NCI-H187 (cell line): ENCODE data around the gene ADGRL1.
"Not testable (repeated sequence)": the region's sequence is repeated elsewhere in the genome, so short reads cannot be mapped to it uniquely, and the experiment has no call there.

Source experiments
- DNase-seq, 2 experiments: peaks; one replicate each; lab custom pipeline; 2025; lab: John Stamatoyannopoulos, UW

Gene ADGRL1

DNA sequence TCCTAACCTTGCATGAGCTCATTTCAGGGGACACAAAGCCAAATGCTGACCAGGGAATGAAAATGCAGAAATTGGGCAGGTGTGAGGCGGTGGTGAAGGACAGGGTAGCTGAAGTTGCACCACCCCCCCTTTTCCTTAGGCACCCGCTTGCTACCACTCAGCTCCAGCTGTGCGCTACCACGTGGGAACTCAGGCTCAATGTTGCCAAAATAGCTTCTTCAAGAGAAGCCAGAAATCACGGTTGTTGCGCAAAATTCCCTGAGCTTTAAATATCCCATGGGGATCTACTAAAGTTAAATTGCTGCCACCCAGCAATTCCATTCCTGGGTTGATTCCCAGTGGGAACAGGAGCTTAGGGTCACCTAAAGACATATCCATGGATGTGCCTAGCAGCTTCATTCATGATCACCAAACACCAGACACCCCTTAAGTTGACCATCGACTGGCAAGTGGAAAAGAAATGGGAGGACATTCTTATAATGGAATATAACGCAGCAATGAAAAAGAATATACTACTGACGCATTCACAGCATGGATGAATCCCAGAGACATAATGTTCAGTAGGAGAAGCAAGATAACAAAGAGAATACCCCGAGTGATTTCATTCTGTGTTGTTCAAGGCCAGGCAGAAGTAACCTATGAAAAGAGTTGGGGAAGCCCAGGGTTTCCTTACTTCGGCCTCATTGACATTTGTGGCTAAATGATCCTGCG lies 12.8 kb upstream of the ADGRL1 start:
- no peak for DNase-seq

DNA sequence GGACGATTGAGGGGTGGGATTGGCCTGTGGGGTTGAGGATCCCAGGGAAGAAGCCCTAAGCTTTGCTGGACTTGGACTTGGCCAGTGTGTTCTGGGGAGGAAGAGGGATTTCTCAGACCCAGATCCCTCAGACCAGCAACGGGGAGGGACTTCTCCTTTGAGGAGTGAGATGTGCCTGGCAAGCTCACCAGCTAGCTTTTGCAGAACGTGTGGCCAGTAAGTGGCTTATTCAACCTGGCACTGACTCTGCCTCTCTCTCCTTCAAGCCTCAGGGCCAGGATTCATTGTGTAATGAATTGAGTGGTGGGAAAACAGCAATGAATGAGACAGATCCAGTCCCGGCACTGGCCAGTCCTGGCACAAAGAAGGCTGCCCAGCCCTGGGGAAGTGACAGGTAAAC lies 11.9 kb upstream of the ADGRL1 start:
- DNase-seq, result not testable (repeated sequence)

DNA sequence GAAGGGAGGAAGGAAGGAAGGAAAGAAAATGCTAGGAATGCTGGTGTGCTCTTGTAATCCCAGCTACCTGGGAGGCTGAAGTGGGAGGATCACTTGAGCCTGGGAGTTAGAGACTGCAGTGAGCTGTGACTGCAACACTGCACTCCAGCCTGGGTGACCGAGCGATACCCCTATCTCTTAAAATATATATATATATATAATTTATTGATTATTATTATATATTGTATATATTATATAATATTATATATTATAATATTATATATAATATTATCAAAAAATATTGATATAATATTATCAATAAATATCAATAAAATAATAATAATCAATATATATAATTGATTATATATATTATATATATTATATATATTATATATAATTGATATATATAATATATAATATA lies 8.6 kb upstream of the ADGRL1 start:
- DNase-seq, result no peak

DNA sequence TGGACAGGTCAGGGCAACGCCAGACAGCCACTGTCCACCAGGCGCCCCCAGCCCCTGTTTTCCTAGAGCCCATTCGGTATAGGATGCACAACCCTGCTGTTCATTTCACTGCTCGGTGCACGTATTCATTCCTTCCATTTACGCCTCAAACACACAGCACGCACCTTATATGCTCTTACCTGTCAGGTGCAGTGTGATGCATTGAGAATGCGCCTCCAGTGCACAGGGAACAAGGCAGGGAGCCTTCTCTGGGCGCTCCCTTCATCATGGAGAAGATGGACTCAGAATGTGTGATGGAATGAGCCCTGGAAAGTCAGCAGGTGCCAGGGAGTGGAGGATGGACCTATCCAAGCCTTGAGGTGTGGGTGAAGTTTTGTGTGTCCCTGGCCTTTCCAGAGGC lies 4.2 kb upstream of the ADGRL1 start:
- not testable (repeated sequence) for DNase-seq

DNA sequence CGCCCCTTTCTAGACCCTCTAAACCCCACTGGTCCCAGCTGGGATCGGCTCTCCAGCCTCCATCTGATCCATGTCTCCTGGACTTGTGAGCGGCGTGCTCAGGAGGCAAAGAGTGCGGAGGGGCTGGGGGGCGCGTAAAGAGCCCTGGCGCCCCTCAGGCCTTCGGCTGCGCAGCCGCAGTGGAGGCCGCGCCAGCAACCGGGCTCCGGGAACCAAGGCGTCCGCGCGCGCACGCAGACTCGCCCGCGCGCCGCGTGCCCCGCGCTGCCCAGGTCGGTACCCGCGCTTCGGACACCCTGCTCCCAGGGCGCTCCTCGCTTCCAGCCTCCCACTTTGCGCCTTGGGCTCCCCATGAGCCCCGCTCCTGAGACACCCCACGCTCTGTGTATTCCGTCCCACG lies 3.4 kb upstream of the ADGRL1 start:
- DNase-seq, result not testable (repeated sequence)

DNA sequence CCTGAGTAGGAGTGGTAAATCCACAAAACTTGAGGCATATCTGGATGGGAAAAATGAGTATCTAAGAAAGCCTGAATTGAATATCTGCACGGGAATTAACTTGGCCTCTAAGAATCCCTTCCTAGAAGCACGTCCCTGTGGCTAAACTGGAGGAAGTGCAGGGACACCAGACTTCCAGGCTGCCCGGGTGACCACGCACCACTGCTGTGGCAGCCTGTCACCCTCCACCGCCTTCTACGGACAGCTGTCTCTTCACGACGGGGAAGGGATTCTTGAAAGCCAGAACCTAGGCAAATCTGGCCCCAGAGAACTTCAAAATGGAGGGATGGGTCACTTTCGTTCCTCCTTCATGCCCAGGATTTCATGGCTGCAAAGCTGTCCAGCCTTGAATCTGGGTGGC lies 2.5 kb upstream of the ADGRL1 start:
- not testable (repeated sequence) for DNase-seq

DNA sequence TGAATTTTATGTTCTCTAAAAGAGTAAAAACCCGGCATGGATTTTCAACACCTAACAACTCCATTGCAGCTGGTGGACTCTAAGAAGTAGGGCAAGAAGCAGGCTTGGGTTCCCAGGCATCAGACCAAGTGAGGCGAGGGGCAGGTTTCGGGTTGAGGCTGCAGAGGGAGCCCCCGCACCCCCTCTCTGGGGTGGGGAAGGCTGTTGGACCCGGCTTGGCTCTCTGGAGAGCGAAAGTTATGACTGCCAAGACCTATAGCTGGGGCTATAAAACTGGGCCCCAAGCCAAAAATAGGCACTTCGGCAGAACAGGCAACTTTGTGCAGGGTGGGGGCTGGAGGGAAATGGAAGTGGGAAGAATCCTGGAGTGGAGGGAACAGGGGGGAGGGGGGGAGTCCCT lies 1.8 kb upstream of the ADGRL1 start:
- DNase-seq, result not testable (repeated sequence)

DNA sequence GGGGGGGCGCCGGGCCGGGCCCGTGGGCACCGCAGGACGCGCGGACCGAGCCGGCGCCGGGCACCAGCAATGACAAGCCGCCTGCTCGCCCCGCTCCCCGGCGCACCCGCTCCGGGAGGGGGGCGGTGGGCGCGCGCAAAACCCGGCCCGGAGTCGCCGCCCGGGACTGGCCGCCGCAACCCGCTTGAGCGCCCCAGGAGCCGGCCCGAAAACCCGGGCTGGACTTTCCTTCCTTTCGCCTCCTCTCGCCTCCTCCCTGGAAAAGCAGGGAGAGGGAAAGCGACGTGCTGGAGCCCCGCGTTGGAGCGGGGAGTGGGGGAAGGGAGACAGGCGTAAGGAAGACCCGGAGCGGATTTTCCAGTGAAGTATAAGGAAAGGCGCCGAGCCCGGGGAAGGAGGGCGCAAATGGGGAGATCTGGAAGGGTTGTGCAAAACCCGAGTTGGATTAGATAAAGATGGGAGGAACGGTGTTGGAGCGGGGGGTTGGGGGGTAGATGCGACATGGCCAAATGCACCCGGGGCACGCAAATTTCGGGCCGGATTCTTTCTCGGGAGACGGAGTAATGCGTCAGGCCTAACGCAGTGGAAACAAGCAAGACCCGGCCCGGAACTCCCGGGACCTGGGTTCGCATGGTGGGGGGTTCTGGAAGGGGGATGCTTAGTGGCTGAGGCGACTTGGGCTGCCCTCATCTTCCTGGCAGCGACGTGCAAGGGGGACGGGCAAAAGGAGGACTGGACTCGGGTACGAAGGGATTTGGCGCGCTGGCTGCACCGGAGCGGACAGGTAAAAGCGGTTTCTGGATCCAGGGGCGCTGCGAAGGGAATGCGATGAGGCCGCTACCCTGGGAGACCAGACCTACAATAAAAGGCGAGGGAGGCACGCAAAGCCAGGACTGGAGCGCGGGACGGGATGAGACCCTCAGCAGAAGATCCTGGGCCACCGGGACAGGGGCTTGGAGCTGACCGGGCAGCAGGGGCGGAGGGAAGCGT lies 1.1 kb upstream of the ADGRL1 start:
- peak; percentile 62 to 81 for DNase-seq

DNA sequence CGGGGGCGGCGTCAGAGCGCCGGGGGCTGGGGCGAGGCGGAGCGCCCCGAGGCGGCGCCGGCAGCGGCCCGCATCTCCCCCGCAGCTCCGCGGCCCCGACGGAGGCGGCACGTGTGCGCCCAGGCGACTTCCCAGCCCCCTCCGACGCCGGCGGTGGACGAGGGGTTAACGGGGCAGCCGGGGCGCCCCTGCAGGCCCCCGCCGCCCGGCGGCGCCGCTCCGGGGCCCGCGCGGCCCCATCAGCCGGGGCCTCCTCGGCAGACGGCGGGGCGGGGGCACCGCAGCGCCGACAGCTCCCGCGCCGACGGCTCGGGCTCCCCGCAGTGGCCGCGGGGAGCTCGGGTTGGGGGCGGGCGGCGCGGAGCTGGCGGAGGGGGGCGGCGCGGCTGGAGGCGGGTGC lies 339 bp upstream of the ADGRL1 start:
- DNase-seq, result not testable (repeated sequence)

DNA sequence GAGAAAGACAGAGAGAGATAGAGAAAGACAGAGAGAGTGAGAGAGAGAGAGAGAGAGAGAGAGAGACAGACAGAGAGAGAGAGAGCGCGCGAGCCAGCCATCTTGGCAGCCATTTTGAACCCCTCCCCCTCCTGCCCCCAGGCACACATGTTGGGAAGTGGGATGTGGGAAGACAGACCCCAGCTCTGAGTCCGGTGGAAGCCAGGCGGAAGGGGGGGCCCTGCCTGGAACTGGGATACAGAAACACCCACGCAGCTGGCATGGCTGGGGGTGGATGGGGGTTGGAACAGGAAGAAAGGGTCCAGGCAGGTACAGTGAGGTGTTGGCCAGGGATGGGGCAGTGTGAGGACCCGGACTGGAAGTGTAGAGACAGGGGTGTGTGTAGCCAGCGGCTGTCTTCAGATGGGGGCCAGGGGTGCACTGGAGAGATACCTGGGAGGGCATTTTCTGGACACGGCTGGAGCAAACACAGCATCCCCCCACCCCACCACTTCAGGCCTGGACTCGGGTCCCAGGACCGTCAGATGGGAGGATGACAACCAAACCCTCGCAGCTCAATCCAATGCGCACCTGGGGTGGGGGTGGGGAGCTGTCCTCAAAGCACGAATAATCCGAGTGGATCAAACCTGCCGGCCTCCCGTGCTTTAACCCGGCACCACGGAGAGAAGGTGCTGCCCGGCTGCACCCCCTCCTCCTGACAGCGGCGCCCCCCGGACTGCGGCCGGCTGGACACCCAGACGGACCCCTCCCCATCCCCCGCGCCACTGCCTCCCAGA lies 1.1 kb downstream of the ADGRL1 start:
- not testable (repeated sequence) for DNase-seq

DNA sequence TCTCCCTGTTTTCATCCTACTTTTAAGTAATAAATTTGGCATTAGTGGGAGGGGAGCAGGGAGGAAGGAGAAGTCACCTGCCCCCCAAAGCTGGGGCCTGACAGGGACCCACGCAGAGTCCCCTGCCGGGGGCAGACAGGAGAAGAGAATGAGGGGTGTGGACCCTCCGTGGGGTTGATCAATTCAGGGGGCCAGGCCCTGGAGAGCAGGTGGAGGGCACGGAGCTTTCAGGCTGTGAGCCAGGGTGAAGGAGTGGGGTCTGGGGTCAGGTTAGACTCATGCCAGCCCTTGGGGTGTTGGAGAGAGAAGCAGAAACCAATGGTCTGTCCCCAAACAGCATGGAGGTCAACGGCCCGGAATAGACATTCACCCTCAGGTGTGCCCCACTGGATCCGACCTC lies 1.8 kb downstream of the ADGRL1 start:
- DNase-seq, result not testable (repeated sequence)

DNA sequence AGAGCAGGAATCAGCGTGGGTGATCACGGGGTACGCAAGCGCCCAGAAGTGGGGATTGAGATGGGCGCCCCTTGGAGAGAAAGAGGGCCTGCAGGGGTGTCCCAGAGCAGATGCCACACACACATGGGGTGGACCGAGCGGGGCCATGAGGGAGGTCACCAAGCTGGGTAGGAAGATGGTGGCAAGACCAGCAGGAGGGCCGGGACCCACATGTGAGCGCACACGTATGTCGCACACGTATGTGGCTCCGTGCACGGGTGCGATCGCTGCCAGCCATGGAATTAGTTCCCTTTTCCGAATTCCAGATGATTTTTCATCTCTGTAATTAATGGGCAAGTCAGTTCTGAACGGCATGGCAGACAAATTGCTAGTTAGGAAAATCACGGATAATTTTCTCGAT lies 2.2 kb downstream of the ADGRL1 start:
- DNase-seq, result not testable (repeated sequence)

DNA sequence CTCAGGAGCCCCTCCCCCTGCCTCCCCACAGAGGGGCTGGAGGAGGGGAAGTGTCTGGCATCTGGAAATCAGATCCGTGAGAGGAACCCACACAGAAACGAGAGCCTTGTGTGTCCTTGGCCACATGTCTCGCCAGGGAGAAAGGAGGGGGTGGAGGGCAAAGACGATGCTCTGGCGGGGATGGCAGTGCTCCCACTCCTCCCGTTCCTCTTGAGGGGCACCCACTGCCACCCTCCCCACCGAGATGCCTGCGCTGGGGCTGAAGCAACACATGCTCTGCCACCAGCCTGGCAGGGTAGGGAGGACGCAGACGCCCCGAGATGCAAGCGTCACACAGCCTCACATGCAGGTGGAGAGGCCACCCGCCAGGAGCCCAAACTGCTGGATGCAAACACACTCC lies 2.8 kb downstream of the ADGRL1 start:
- no peak for DNase-seq

DNA sequence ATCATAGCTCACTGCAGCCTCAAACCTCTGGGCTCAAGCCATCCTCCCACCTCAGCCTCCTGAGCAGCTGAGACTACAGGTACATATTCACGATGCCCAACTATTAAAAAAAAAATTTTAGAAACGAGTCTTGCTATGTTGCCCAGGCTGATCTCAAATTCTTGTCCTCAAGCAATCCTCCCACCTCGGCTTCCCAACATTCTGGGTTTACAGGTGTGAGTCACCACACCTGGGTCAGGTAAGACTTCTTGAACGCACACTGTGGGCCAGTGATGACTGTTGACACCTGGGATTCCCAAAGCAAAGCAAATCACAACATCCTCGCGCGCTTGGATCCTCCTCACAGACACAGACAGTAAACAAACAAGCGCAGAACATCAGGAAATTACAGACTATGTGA lies 4.5 kb downstream of the ADGRL1 start:
- not testable (repeated sequence) for DNase-seq

DNA sequence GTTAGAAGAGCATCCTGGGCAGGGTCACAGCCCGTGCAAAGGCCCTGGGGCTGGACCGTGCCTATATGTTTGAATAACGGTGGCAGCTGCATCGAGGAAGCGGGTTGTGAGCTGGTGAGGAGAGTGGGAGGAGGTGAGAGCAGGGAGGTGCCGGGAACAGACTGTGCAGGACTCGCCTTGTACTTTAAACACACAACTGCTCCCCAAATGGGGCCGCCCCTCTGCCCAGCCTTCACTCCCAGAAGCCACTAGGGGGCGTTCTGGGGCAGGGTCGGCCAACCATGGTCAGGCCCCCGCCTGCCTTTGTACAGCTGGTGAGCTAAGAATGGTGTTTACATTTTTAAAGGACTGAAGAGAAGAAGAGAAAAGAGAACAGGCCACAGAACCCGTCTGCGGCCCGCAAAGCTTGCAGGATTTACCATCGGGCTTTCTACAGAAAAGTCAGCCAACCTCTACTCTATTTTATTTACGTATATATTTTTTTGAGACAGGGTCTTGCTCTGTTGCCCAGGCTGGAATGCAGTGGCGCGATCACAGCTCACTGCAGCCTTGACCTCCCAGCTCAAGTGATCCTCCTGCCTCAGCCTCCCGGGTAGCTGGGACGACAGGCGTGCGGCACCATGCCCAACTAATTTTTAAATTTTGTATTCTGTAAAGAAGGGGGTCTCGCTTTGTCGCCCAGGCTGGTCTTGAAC lies 5.7 kb downstream of the ADGRL1 start:
- DNase-seq, result not testable (repeated sequence)

DNA sequence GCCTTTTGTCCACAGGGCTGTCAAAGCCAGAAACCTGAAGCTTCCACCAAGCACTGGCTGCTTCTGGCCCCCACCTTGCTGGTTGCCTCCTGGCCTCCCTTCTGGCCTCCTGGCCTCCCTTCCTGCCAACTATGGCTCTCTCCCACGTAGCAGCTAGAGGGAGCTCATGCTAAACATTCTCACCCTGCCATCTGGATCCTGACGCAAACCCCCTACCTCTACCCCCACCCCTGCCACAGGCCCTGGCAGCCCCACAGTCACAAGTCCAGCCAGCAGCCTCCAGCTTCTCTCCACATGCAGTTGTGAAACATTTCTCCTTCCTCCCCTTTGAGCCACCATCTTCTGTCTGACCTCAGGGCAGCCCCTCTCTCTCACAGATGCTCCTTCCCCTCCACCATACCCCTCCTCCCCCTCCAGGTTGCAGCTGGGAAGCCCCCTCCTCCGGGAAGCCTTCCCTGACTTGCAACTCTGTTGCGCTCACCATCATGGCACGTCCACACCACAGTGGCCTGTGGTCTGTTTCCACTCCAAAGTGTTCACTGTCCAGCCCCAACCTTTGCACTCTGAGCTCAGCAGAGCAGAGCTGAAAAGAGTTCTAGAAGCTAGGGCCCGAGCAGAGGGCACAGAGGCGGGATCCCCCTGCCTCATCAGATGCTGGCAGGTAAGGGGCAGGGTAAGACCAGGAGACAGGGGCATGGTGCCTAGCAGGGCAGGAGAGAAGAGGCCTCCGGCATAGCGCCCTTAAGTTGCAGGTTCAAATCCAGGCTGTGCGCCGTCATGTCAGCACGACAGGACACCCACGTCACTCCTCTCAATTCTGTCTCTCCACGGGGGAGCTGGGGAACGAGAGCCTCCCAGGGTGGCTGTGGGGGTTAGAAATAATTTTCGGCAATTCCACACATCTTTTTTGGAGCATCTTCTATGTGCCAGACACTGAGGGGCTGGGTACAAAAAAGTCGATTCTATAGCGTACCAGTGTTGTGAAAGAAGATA lies 7.3 kb downstream of the ADGRL1 start:
- no peak for DNase-seq

DNA sequence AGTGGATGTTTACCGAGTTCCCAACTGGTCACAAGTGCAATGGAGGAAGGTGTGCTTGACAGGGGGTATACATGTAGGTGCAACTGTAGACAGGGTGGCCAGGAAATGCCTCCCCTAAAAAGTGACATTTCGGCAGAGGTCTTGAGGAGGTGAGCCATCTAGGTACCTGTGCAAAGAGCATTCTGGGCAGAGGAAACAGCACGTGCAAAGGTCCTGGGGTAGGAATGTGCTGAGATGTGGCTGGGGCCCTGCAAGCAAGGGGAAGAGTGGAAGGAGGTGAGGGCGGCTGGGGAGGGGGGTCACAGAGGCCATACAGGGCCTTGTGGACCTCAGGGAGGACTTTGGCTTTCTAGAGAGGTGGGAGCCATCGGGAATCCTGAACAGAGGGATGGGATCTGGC lies 8.1 kb downstream of the ADGRL1 start:
- DNase-seq, result no peak

DNA sequence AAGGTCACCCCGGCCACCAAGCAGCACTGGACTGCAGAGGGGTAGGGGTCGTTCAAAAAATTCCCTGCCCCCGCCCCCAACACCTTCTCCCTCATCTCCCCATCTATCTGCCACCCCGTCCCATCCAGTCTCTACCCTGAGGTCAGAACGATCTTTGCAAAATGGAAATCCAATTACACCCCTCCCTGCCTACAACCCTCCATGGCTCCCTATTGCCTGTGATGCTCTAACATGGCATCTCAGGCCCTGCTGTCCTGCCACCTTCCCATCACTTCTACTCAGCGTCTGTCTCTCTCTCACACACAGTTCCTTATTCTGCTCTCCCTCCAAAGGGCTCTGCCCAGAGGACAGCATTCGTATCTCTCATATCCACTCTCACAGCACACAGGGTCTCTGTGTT lies 8.7 kb downstream of the ADGRL1 start:
- DNase-seq, result not testable (repeated sequence)

DNA sequence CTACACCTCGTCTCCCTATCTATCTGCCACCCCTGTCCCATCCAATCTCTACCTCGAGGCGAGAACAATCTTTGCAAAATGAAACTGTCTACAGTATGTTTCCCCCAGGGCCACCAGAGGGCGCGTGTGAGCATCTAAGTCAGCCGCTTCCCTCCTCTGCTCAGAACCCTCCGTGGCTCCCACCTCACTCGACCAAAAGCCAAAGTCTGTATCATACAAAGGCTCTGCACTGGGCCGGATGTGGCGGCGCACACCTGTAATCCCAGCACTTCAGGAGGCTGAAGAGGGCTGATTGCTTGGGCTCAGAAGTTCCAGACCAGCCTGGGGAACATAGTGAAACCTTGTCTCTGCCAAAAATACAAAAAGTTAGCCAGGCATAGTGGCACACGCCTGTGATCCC lies 9.9 kb downstream of the ADGRL1 start:
- DNase-seq, result not testable (repeated sequence)

DNA sequence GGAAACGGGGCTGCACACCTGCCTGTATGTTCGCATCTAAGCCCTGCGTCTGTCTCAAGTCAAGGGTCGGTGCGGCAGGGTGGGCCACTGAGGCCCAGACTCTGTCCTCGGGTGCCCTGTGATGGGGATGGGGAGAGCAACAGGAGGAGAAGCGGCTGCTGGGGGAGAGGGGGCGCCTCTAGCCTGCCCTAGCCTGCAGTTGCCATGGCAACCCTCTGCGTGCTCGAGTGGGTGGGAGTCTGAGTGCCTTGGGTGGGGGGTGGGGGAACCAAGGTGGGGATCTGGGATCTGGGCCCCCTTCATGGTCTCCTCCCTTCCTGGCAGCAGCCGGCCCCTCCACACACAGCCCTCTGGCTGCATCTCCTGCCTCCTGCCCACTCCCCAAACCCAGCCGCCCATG lies 10.8 kb downstream of the ADGRL1 start:
- DNase-seq, result not testable (repeated sequence)
